Activated naive CD8-positive, alpha-beta T cell (primary cell): Measurements from ENCODE around the gene SRP9.
"Not testable (repeated sequence)": the region's sequence is repeated elsewhere in the genome, so short reads cannot be mapped to it uniquely, and the experiment has no call there.

Source experiments
- H3K27ac Mint-ChIP-seq: one replicate; pipeline ENCODE4 v1.8.0; 2021; ENCODE audit warnings: mixed read lengths
- H3K27me3 Mint-ChIP-seq: one replicate; pipeline ENCODE4 v1.8.0; 2021; ENCODE audit warnings: mixed read lengths
- H3K36me3 Mint-ChIP-seq: one replicate; pipeline ENCODE4 v1.8.0; 2021; ENCODE audit warnings: mixed read lengths
- H3K4me1 Mint-ChIP-seq: one replicate; pipeline ENCODE4 v1.8.0; 2021; ENCODE audit warnings: low read depth, mixed read lengths
- H3K4me3 Mint-ChIP-seq: one replicate; pipeline ENCODE4 v1.8.0; 2021; ENCODE audit warnings: mild to moderate bottlenecking, mixed read lengths
- H3K9me3 Mint-ChIP-seq: one replicate; pipeline ENCODE4 v1.8.0; 2021; ENCODE audit warnings: low read depth, mixed read lengths

Gene SRP9

GRCh38 chr1:225749706-225750105 is 27.9 kb upstream of the SRP9 start:
- no peaks in the 10 kb centered on the region for H3K36me3 Mint-ChIP-seq
- no peak overlapping the region for H3K27ac Mint-ChIP-seq
- no peaks in the 10 kb centered on the region for H3K9me3 Mint-ChIP-seq
- no peaks in the 10 kb centered on the region for H3K27me3 Mint-ChIP-seq
- no peaks in the 10 kb centered on the region for H3K4me1 Mint-ChIP-seq
- no peak overlapping the region for H3K4me3 Mint-ChIP-seq

- Mint-ChIP-seq H3K4me1 (no peaks in the 10 kb centered on the region), H3K4me3 (no peak overlapping the region), H3K36me3 (no peaks in the 10 kb centered on the region), H3K27ac (no peak overlapping the region), H3K9me3 (no peaks in the 10 kb centered on the region), H3K27me3 (no peaks in the 10 kb centered on the region)
These were observed 27.2 kb upstream of the SRP9 start for GRCh38 chr1:225750420-225750819.

GRCh38 chr1:225750875-225751824 is 26.5 kb upstream of the SRP9 start:
- Mint-ChIP-seq H3K27me3 (no peaks in the 10 kb centered on the region), H3K27ac (no peak overlapping the region), H3K9me3 (no peaks in the 10 kb centered on the region), H3K36me3 (no peaks in the 10 kb centered on the region), H3K4me1 (no peaks in the 10 kb centered on the region), H3K4me3 (no peak overlapping the region)

- H3K27ac Mint-ChIP-seq, result no peak overlapping the region
- no peaks in the 10 kb centered on the region for H3K27me3 Mint-ChIP-seq
- H3K4me3 Mint-ChIP-seq, result no peak overlapping the region
- no peaks in the 10 kb centered on the region for H3K9me3 Mint-ChIP-seq
- H3K36me3 Mint-ChIP-seq, result no peaks in the 10 kb centered on the region
- no peaks in the 10 kb centered on the region for H3K4me1 Mint-ChIP-seq
These were observed 25.4 kb upstream of the SRP9 start for GRCh38 chr1:225752245-225752644.

GRCh38 chr1:225754940-225755641 is 22.5 kb upstream of the SRP9 start:
- Mint-ChIP-seq H3K27me3 (no peaks in the 10 kb centered on the region), H3K9me3 (no peaks in the 10 kb centered on the region), H3K27ac (no peak overlapping the region), H3K36me3 (no peaks in the 10 kb centered on the region), H3K4me3 (no peak overlapping the region), H3K4me1 (no peaks in the 10 kb centered on the region)

GRCh38 chr1:225755671-225756319 is 21.8 kb upstream of the SRP9 start:
- H3K9me3 Mint-ChIP-seq, result no peaks in the 10 kb centered on the region
- H3K4me1 Mint-ChIP-seq, result no peaks in the 10 kb centered on the region
- no peaks in the 10 kb centered on the region for H3K27me3 Mint-ChIP-seq
- H3K4me3 Mint-ChIP-seq, result no peak overlapping the region
- H3K27ac Mint-ChIP-seq, result no peak overlapping the region
- no peaks in the 10 kb centered on the region for H3K36me3 Mint-ChIP-seq

GRCh38 chr1:225757927-225758656 is 19.5 kb upstream of the SRP9 start:
- no peaks in the 10 kb centered on the region for H3K36me3 Mint-ChIP-seq
- H3K4me1 Mint-ChIP-seq, result no peaks in the 10 kb centered on the region
- no peak overlapping the region for H3K4me3 Mint-ChIP-seq
- no peak overlapping the region for H3K27ac Mint-ChIP-seq
- H3K27me3 Mint-ChIP-seq, result peaks cover 1% of the 10 kb centered on the region
- no peaks in the 10 kb centered on the region for H3K9me3 Mint-ChIP-seq

GRCh38 chr1:225759972-225760371 is 17.7 kb upstream of the SRP9 start:
- not testable (repeated sequence) for H3K36me3 Mint-ChIP-seq, H3K4me1 Mint-ChIP-seq, H3K27me3 Mint-ChIP-seq, H3K27ac Mint-ChIP-seq, H3K4me3 Mint-ChIP-seq, H3K9me3 Mint-ChIP-seq

GRCh38 chr1:225760531-225760930 is 17.1 kb upstream of the SRP9 start:
- H3K36me3 Mint-ChIP-seq, result no peaks in the 10 kb centered on the region
- no peak overlapping the region for H3K27ac Mint-ChIP-seq
- H3K4me1 Mint-ChIP-seq, result no peaks in the 10 kb centered on the region
- H3K4me3 Mint-ChIP-seq, result no peak overlapping the region
- H3K9me3 Mint-ChIP-seq, result no peaks in the 10 kb centered on the region
- H3K27me3 Mint-ChIP-seq, result peaks cover 1% of the 10 kb centered on the region

GRCh38 chr1:225761395-225761794 is 16.2 kb upstream of the SRP9 start:
- not testable (repeated sequence) for H3K36me3 Mint-ChIP-seq, H3K9me3 Mint-ChIP-seq, H3K27ac Mint-ChIP-seq, H3K27me3 Mint-ChIP-seq, H3K4me1 Mint-ChIP-seq, H3K4me3 Mint-ChIP-seq

- no peaks in the 10 kb centered on the region for H3K9me3 Mint-ChIP-seq
- peaks cover 1% of the 10 kb centered on the region for H3K27me3 Mint-ChIP-seq
- H3K27ac Mint-ChIP-seq, result no peak overlapping the region
- H3K4me3 Mint-ChIP-seq, result no peak overlapping the region
- H3K36me3 Mint-ChIP-seq, result no peaks in the 10 kb centered on the region
- no peaks in the 10 kb centered on the region for H3K4me1 Mint-ChIP-seq
These were observed 15.6 kb upstream of the SRP9 start for GRCh38 chr1:225762002-225762441.

GRCh38 chr1:225762444-225762843 is 15.2 kb upstream of the SRP9 start:
- Mint-ChIP-seq H3K4me3 (no peak overlapping the region), H3K36me3 (no peaks in the 10 kb centered on the region), H3K4me1 (no peaks in the 10 kb centered on the region), H3K27ac (no peak overlapping the region), H3K27me3 (peaks cover 1% of the 10 kb centered on the region), H3K9me3 (no peaks in the 10 kb centered on the region)

- no peak overlapping the region for H3K4me3 Mint-ChIP-seq
- H3K27me3 Mint-ChIP-seq, result peaks cover 1% of the 10 kb centered on the region
- H3K27ac Mint-ChIP-seq, result no peak overlapping the region
- no peaks in the 10 kb centered on the region for H3K36me3 Mint-ChIP-seq
- no peaks in the 10 kb centered on the region for H3K4me1 Mint-ChIP-seq
- no peaks in the 10 kb centered on the region for H3K9me3 Mint-ChIP-seq
These were observed 13.7 kb upstream of the SRP9 start for GRCh38 chr1:225763716-225764548.
